Measurements from ENCODE around the gene FOLR2.
"Not testable (repeated sequence)": the region's sequence is repeated elsewhere in the genome, so short reads cannot be mapped to it uniquely, and the experiment has no call there.

GRCh38 chr11:72181553-72181958, 35.0 kb upstream of the FOLR2 start:
- not testable (repeated sequence) for TF ChIP-seq HDGF (IDR thresholded peaks at IDR 0.05; ENCODE audit: borderline replicate concordance); FOXM1 (IDR thresholded peaks at IDR 0.05; ENCODE audit: borderline replicate concordance); ARNT (IDR thresholded peaks at IDR 0.05); ELF4 (IDR thresholded peaks at IDR 0.05); SUZ12 (IDR thresholded peaks at IDR 0.05); BHLHE40 (IDR thresholded peaks at IDR 0.05; ENCODE audit: borderline replicate concordance); SP1 (IDR thresholded peaks at IDR 0.05); ZNF384 (IDR thresholded peaks at IDR 0.05); NFRKB (IDR thresholded peaks at IDR 0.05); TARDBP (IDR thresholded peaks at IDR 0.05); FOXK2 (IDR thresholded peaks at IDR 0.05)
- TF ChIP-seq, protein P1, sequence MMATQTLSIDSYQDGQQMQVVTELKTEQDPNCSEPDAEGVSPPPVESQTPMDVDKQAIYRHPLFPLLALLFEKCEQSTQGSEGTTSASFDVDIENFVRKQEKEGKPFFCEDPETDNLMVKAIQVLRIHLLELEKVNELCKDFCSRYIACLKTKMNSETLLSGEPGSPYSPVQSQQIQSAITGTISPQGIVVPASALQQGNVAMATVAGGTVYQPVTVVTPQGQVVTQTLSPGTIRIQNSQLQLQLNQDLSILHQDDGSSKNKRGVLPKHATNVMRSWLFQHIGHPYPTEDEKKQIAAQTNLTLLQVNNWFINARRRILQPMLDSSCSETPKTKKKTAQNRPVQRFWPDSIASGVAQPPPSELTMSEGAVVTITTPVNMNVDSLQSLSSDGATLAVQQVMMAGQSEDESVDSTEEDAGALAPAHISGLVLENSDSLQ (IDR thresholded peaks at IDR 0.05) = not testable (repeated sequence)

Measured in HEK293T (cell line).